GM12878 (cell line): Measurements from ENCODE around the gene PPIL6. TPM values are rescaled to one million over a fixed set of nuclear protein-coding genes. Genes with fewer than 3 reads are reported as not detected.

Source experiments
- ATF3 ChIP-seq: IDR thresholded peaks from 2 replicates; pipeline ENCODE4 v1.6.1; 2011; ENCODE audit warnings: low read depth, mild to moderate bottlenecking, low read length, moderate library complexity, borderline replicate concordance; ENCODE audit errors: extremely low read depth
- ATF7 ChIP-seq: fragments of 450-650 bp; IDR thresholded peaks from 2 replicates; pipeline ENCODE4 v1.6.1; 2016; ENCODE audit warnings: low read depth, mild to moderate bottlenecking
- CREM ChIP-seq: IDR thresholded peaks from 2 replicates; pipeline ENCODE4 v1.6.1; 2014; ENCODE audit warnings: antibody characterized with exemption, low read depth
- ESRRA ChIP-seq: IDR thresholded peaks from 2 replicates; pipeline ENCODE4 v1.6.1; 2012; ENCODE audit warnings: mild to moderate bottlenecking, low read length, improper control_type of control experiment
- HDGF ChIP-seq: fragments of 450-650 bp; IDR thresholded peaks from 2 replicates; pipeline ENCODE4 v1.6.1; 2016; ENCODE audit warnings: antibody characterized with exemption
- KDM1A ChIP-seq: fragments of 200-600 bp; sonication (generic); IDR thresholded peaks from 2 replicates; pipeline ENCODE4 v1.6.1; 2016; ENCODE audit warnings: borderline replicate concordance
- MXI1 ChIP-seq: fragments of 150-350 bp; IDR thresholded peaks from 2 replicates; pipeline ENCODE4 v1.6.1; 2011; ENCODE audit warnings: low read depth, mild to moderate bottlenecking, inconsistent platforms, low read length, improper control_type of control experiment
- RAD51 ChIP-seq: fragments of 450-650 bp; IDR thresholded peaks from 2 replicates; pipeline ENCODE4 v1.6.1; 2016; ENCODE audit warnings: moderate library complexity, mild to moderate bottlenecking, inconsistent platforms
- RELB ChIP-seq: fragments of 450-650 bp; IDR thresholded peaks from 2 replicates; pipeline ENCODE4 v1.6.1; 2017; ENCODE audit warnings: low read depth, mild to moderate bottlenecking, moderate library complexity
- SKIL ChIP-seq: fragments of 450-650 bp; IDR thresholded peaks from 2 replicates; pipeline ENCODE4 v1.6.1; 2017; ENCODE audit warnings: mild to moderate bottlenecking, low read depth, inconsistent platforms; ENCODE audit not compliant: poor library complexity, severe bottlenecking
- TCF12 ChIP-seq: IDR thresholded peaks from 2 replicates; pipeline ENCODE4 v1.6.1; 2011; ENCODE audit warnings: low read depth, mild to moderate bottlenecking, low read length
- USF2 ChIP-seq: IDR thresholded peaks from 2 replicates; pipeline ENCODE4 v1.6.1; 2011; ENCODE audit warnings: low read depth, low read length, improper control_type of control experiment, borderline replicate concordance
- ZNF207 ChIP-seq: fragments of 450-650 bp; IDR thresholded peaks from 2 replicates; pipeline ENCODE4 v1.6.1; 2014; ENCODE audit warnings: antibody characterized with exemption, mild to moderate bottlenecking, borderline replicate concordance
- polyA plus RNA-seq, 11 experiments: library from polyadenylated mRNA; depleted of rRNA in 4 of 11; unstranded in 6 of 11; stranded (reverse) in 5 of 11; fragments of >200 nt; fragmentation: Nextera tagmentation in 4 of 11; fragmentation: Illumina TruSeq in 1 of 11; extraction: Ambion mirVana in 4 of 11; extraction: Trizol in 1 of 11; gene quantifications; 1 replicate in 1 of 11; 2 replicates in 10 of 11; pipeline versions ENCODE4 v1.2.1 to v1.2.3, GENCODE V29; 2011 to 2016; ENCODE audit warnings: inconsistent platforms in 2 of 11, missing spikeins in 2 of 11, low read depth in 1 of 11
- total RNA-seq, 4 experiments: library from RNA; depleted of rRNA in 3 of 4; stranded (reverse); fragments of >200 nt in 3 of 4; fragmentation: Illumina TruSeq in 1 of 4; extraction: Trizol in 1 of 4; gene quantifications; 2 replicates each; pipeline versions ENCODE4 v1.2.1 to v1.2.3, GENCODE V29; 2013 to 2021
- TF ChIP-seq, protein P1 (sequence below), 3 experiments: IDR thresholded peaks in 2 of 3; conservative IDR thresholded peaks in 1 of 3; 2 replicates each; pipeline ENCODE4 v1.5.1; 2011; ENCODE audit warnings: low read depth in 3 of 3, low read length in 3 of 3, mild to moderate bottlenecking in 3 of 3, control low read depth in 2 of 3, moderate library complexity in 2 of 3, inconsistent platforms in 1 of 3, mixed read lengths in 1 of 3; ENCODE audit not compliant: control insufficient read depth in 2 of 3, insufficient read depth in 1 of 3; ENCODE audit errors: extremely low read depth in 1 of 3
- TF ChIP-seq, protein P2 (sequence below): fragments of 150-350 bp; IDR thresholded peaks from 2 replicates; pipeline ENCODE4 v1.6.1; 2016; ENCODE audit warnings: low read depth, low read length

Gene PPIL6
- total and polyA plus RNA-seq, 10 of the 15 experiments (the other 5 are each of a cell fraction or from before 2014, with no cell fraction given): 0.01 to 0.26 (median 0.12) TPM; not detected in 5

GRCh38 chr6:109478841-109479624, 38.6 kb upstream of the PPIL6 start (continued):
- TF ChIP-seq ATF3 (no peak), SKIL (no peak), HDGF (no peak), MXI1 (no peak), USF2 (peak; percentile 41; the same call in 1 of the 2 replicates), CREM (no peak), RELB (peak; percentile 81), ATF7 (no peak), TCF12 (no peak), ZNF207 (no peak), RAD51 (peak; percentile 86), KDM1A (no peak), ESRRA (no peak)
- TF ChIP-seq, protein P1, sequence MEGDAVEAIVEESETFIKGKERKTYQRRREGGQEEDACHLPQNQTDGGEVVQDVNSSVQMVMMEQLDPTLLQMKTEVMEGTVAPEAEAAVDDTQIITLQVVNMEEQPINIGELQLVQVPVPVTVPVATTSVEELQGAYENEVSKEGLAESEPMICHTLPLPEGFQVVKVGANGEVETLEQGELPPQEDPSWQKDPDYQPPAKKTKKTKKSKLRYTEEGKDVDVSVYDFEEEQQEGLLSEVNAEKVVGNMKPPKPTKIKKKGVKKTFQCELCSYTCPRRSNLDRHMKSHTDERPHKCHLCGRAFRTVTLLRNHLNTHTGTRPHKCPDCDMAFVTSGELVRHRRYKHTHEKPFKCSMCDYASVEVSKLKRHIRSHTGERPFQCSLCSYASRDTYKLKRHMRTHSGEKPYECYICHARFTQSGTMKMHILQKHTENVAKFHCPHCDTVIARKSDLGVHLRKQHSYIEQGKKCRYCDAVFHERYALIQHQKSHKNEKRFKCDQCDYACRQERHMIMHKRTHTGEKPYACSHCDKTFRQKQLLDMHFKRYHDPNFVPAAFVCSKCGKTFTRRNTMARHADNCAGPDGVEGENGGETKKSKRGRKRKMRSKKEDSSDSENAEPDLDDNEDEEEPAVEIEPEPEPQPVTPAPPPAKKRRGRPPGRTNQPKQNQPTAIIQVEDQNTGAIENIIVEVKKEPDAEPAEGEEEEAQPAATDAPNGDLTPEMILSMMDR (IDR thresholded peaks at IDR 0.05 in 2 of 3, conservative IDR thresholded peaks at IDR 0.05 in 1 of 3; ENCODE audit: control insufficient read depth in 2 of 3, extremely low read depth in 1 of 3, insufficient read depth in 1 of 3, low read depth in 3 of 3, low read length in 3 of 3): no peak
- TF ChIP-seq, protein P2, sequence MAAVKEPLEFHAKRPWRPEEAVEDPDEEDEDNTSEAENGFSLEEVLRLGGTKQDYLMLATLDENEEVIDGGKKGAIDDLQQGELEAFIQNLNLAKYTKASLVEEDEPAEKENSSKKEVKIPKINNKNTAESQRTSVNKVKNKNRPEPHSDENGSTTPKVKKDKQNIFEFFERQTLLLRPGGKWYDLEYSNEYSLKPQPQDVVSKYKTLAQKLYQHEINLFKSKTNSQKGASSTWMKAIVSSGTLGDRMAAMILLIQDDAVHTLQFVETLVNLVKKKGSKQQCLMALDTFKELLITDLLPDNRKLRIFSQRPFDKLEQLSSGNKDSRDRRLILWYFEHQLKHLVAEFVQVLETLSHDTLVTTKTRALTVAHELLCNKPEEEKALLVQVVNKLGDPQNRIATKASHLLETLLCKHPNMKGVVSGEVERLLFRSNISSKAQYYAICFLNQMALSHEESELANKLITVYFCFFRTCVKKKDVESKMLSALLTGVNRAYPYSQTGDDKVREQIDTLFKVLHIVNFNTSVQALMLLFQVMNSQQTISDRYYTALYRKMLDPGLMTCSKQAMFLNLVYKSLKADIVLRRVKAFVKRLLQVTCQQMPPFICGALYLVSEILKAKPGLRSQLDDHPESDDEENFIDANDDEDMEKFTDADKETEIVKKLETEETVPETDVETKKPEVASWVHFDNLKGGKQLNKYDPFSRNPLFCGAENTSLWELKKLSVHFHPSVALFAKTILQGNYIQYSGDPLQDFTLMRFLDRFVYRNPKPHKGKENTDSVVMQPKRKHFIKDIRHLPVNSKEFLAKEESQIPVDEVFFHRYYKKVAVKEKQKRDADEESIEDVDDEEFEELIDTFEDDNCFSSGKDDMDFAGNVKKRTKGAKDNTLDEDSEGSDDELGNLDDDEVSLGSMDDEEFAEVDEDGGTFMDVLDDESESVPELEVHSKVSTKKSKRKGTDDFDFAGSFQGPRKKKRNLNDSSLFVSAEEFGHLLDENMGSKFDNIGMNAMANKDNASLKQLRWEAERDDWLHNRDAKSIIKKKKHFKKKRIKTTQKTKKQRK: no peak
